BE2C (cell line): ENCODE data around the gene CACNG1.

ENCODE experiments used
- DNase-seq: peaks from one replicate; pipeline ENCODE4 v3.0.0-alpha.2; 2020
- H3K27me3 ChIP-seq: fragments of 250-450 bp; sonication (Bioruptor Pico); 2 replicates; pipeline ENCODE4 v1.5.1; 2020; ENCODE audit warnings: mild to moderate bottlenecking
- H3K36me3 ChIP-seq: fragments of 250-450 bp; sonication (Bioruptor Pico); 2 replicates; pipeline ENCODE4 v1.5.1; 2020; ENCODE audit warnings: mild to moderate bottlenecking
- H3K4me1 ChIP-seq: fragments of 250-450 bp; sonication (Bioruptor Pico); 2 replicates; pipeline ENCODE4 v1.5.1; 2020
- H3K4me3 ChIP-seq: 2 replicates; pipeline ENCODE4 v1.5.1; 2011; ENCODE audit warnings: low read depth, low read length
- H3K9me3 ChIP-seq: fragments of 250-450 bp; sonication (Bioruptor Pico); 2 replicates; pipeline ENCODE4 v1.5.1; 2020
- CTCF ChIP-seq: IDR thresholded peaks from 2 replicates; pipeline ENCODE4 v1.5.1; 2012; ENCODE audit warnings: mild to moderate bottlenecking, low read depth, low read length

The CACNG1 gene

GRCh38 chr17:67055041-67055443 is 10.7 kb downstream of the CACNG1 start:
- no peak overlapping the region for H3K4me3 ChIP-seq
- no peaks in the 10 kb centered on the region for H3K27me3 ChIP-seq
- H3K4me1 ChIP-seq: no peaks in the 10 kb centered on the region
- DNase-seq: no peak
- no peaks in the 10 kb centered on the region for H3K36me3 ChIP-seq
- no peaks in the 10 kb centered on the region for H3K9me3 ChIP-seq
- no peak for TF ChIP-seq CTCF

GRCh38 chr17:67055811-67056745 is 11.7 kb downstream of the CACNG1 start:
- Histone ChIP-seq H3K4me1 (no peaks in the 10 kb centered on the region), H3K36me3 (no peaks in the 10 kb centered on the region), H3K27me3 (no peaks in the 10 kb centered on the region), H3K4me3 (no peak overlapping the region), H3K9me3 (no peaks in the 10 kb centered on the region)
- no peak for TF ChIP-seq CTCF
- DNase-seq: no peak

- Histone ChIP-seq H3K36me3 (no peaks in the 10 kb centered on the region), H3K4me1 (no peaks in the 10 kb centered on the region), H3K9me3 (no peaks in the 10 kb centered on the region), H3K27me3 (no peaks in the 10 kb centered on the region), H3K4me3 (no peak overlapping the region)
- no peak for DNase-seq
- no peak for TF ChIP-seq CTCF
Measured at GRCh38 chr17:67056746-67057490, 12.6 kb downstream of the CACNG1 start.

GRCh38 chr17:67058036-67058435 is 13.7 kb downstream of the CACNG1 start:
- no peak for DNase-seq
- Histone ChIP-seq H3K9me3 (no peaks in the 10 kb centered on the region), H3K4me3 (no peak overlapping the region), H3K4me1 (no peaks in the 10 kb centered on the region), H3K27me3 (no peaks in the 10 kb centered on the region), H3K36me3 (no peaks in the 10 kb centered on the region)
- TF ChIP-seq CTCF: no peak

GRCh38 chr17:67059372-67059771 is 15.0 kb downstream of the CACNG1 start:
- Histone ChIP-seq H3K36me3 (no peaks in the 10 kb centered on the region), H3K4me3 (no peak overlapping the region), H3K4me1 (no peaks in the 10 kb centered on the region), H3K9me3 (no peaks in the 10 kb centered on the region), H3K27me3 (no peaks in the 10 kb centered on the region)
- no peak for DNase-seq
- no peak for TF ChIP-seq CTCF

GRCh38 chr17:67063141-67063540 is 18.8 kb downstream of the CACNG1 start:
- H3K27me3 ChIP-seq: no peaks in the 10 kb centered on the region
- TF ChIP-seq CTCF: no peak

More at GRCh38 chr17:67063141-67063540, 18.8 kb downstream of the CACNG1 start:
- DNase-seq: no peak
- Histone ChIP-seq H3K9me3 (no peaks in the 10 kb centered on the region), H3K4me1 (no peaks in the 10 kb centered on the region), H3K36me3 (no peaks in the 10 kb centered on the region), H3K4me3 (no peak overlapping the region)
